Natural killer cell (primary cell): ENCODE results near the gene ANKRD13A. TPM values are rescaled to one million over a fixed set of nuclear protein-coding genes. Genes with fewer than 3 reads are reported as not detected.
"Not testable (repeated sequence)": the region's sequence is repeated elsewhere in the genome, so short reads cannot be mapped to it uniquely, and the experiment has no call there.

ENCODE experiments used
- ATAC-seq, 3 donors: fragments of 150-1000 bp in 2 of 3; fragments of 200-7000 bp in 1 of 3; cut with Tn5 transposase; 1 replicate in 1 of 3; 2 replicates in 2 of 3; pipeline ENCODE4 v1.10.0; 2021; ENCODE audit warnings: mild to moderate bottlenecking in 2 of 3, moderate library complexity in 2 of 3
- DNase-seq, 2 donors: peaks; one replicate each; pipeline versions ENCODE4 v3.0.0 to v3.0.0-alpha.2; 2013 to 2021; ENCODE audit warnings: mixed read lengths in 1 of 2
- H3K27ac ChIP-seq: one replicate; pipeline ENCODE4 v1.5.1; 2013; ENCODE audit warnings: mild to moderate bottlenecking, low read length
- H3K27me3 ChIP-seq: one replicate; pipeline ENCODE4 v1.6.1; 2013; ENCODE audit warnings: low read length; ENCODE audit not compliant: control insufficient read depth, insufficient read depth
- H3K36me3 ChIP-seq: one replicate; pipeline ENCODE4 v1.6.1; 2013; ENCODE audit warnings: low read length; ENCODE audit not compliant: control insufficient read depth, insufficient read depth
- H3K4me1 ChIP-seq: one replicate; pipeline ENCODE4 v1.6.1; 2013; ENCODE audit warnings: low read length; ENCODE audit not compliant: control insufficient read depth, insufficient read depth
- H3K4me3 ChIP-seq: one replicate; pipeline ENCODE4 v1.5.1; 2013; ENCODE audit warnings: low read length
- H3K9me3 ChIP-seq: one replicate; pipeline ENCODE4 v1.6.1; 2013; ENCODE audit warnings: low read length; ENCODE audit not compliant: control insufficient read depth, insufficient read depth
- H3K27ac Mint-ChIP-seq, 2 donors: one replicate each; pipeline ENCODE4 v1.8.0; 2022; ENCODE audit warnings: mild to moderate bottlenecking in 2 of 2, mixed read lengths in 2 of 2, moderate library complexity in 1 of 2
- H3K27me3 Mint-ChIP-seq, 2 donors: one replicate each; pipeline ENCODE4 v1.8.0; 2022; ENCODE audit warnings: low read depth in 2 of 2, mixed read lengths in 2 of 2
- H3K36me3 Mint-ChIP-seq: one replicate; pipeline ENCODE4 v1.8.0; 2022; ENCODE audit warnings: mixed read lengths
- H3K4me1 Mint-ChIP-seq, 2 donors: one replicate each; pipeline ENCODE4 v1.8.0; 2022; ENCODE audit warnings: mixed read lengths in 2 of 2
- H3K4me3 Mint-ChIP-seq: one replicate; pipeline ENCODE4 v1.8.0; 2022; ENCODE audit warnings: mild to moderate bottlenecking, moderate library complexity, mixed read lengths
- H3K9me3 Mint-ChIP-seq, 2 donors: one replicate each; pipeline ENCODE4 v1.8.0; 2022; ENCODE audit warnings: mixed read lengths in 2 of 2
- CTCF ChIP-seq: fragments of 200-600 bp; IDR thresholded peaks from one replicate; pipeline ENCODE4 v1.8.0; 2022; ENCODE audit warnings: antibody characterized with exemption
- WGBS: methylation state at CpG from one replicate; pipeline ENCODE4 v1.1.7; 2013; ENCODE audit warnings: missing lambda C conversion rate; ENCODE audit not compliant: insufficient coverage; 5-methylcytosine and 5-hydroxymethylcytosine counted together
- intact Hi-C: fragments of 100-400 bp; cut with micrococcal nuclease; formaldehyde crosslinking; loops from one replicate; pipeline ENCODE4 v1.14.2; 2022
- total RNA-seq, 4 donors: library from RNA; stranded (reverse); fragments of 120-200 nt in 1 of 4; gene quantifications; one replicate each; pipeline versions ENCODE4 v1.2.3 to v1.2.4, GENCODE V29; 2013 to 2022

The ANKRD13A gene
- total RNA-seq, 3 donors from 2014 or later (not counting 1 experiment from before 2014, with no cell fraction given): 74.9 to 93.6 (median 90.7) TPM

- no peak overlapping the region for H3K4me3 Mint-ChIP-seq
- ATAC-seq: no peak
- no peaks in the 10 kb centered on the region for H3K9me3 Mint-ChIP-seq
- H3K36me3 ChIP-seq: no peaks in the 10 kb centered on the region
- no peaks in the 10 kb centered on the region for H3K27me3 ChIP-seq
- H3K36me3 Mint-ChIP-seq: no peaks in the 10 kb centered on the region
- H3K4me1 ChIP-seq: peaks cover 20% of the 10 kb centered on the region
- no peaks in the 10 kb centered on the region for H3K9me3 ChIP-seq
- no peak overlapping the region for H3K27ac ChIP-seq
- 81% methylated on average over 6 of the region's 6 CpGs for WGBS
- no peak overlapping the region for H3K4me3 ChIP-seq
- H3K4me1 Mint-ChIP-seq: peaks cover 13 to 27% of the 10 kb centered on the region in 2 donors
- no peak overlapping the region for H3K27ac Mint-ChIP-seq
- no peak for TF ChIP-seq CTCF
- H3K27me3 Mint-ChIP-seq: peaks cover 0 to 2% of the 10 kb centered on the region in 2 donors
- intact Hi-C loops: no loop called here
- no peak for DNase-seq
Measured at GRCh38 chr12:110050927-110051326, 51.7 kb downstream of the ANKRD13A start.

GRCh38 chr12:110055375-110056352, 56.4 kb downstream of the ANKRD13A start:
- H3K4me3 Mint-ChIP-seq, ATAC-seq, H3K27ac ChIP-seq, H3K27me3 Mint-ChIP-seq, H3K4me1 Mint-ChIP-seq, H3K4me1 ChIP-seq, H3K27ac Mint-ChIP-seq, H3K27me3 ChIP-seq, H3K9me3 Mint-ChIP-seq, H3K4me3 ChIP-seq, intact Hi-C loops, H3K36me3 Mint-ChIP-seq, DNase-seq, H3K9me3 ChIP-seq, H3K36me3 ChIP-seq: not testable (repeated sequence)
- 66% methylated on average over 8 of the region's 11 CpGs for WGBS

- H3K27me3 ChIP-seq, H3K36me3 Mint-ChIP-seq, H3K36me3 ChIP-seq, H3K4me3 Mint-ChIP-seq, H3K27ac Mint-ChIP-seq, H3K27ac ChIP-seq, H3K4me1 Mint-ChIP-seq, H3K9me3 Mint-ChIP-seq, intact Hi-C loops, H3K27me3 Mint-ChIP-seq, ATAC-seq, DNase-seq, H3K4me1 ChIP-seq, H3K9me3 ChIP-seq, H3K4me3 ChIP-seq: not testable (repeated sequence)
- 84% methylated on average over 3 of the region's 3 CpGs for whole genome bisulfite sequencing
Measured at GRCh38 chr12:110056643-110057042, 57.4 kb downstream of the ANKRD13A start.

- Mint-ChIP-seq H3K4me3 (no peak overlapping the region), H3K9me3 (no peaks in the 10 kb centered on the region), H3K36me3 (no peaks in the 10 kb centered on the region), H3K27ac (no peak overlapping the region), H3K27me3 (peaks cover 0 to 5% of the 10 kb centered on the region in 2 donors), H3K4me1 (peaks cover 0 to 5% of the 10 kb centered on the region in 2 donors)
- ATAC-seq (no peak), DNase-seq (no peak)
- Histone ChIP-seq H3K4me3 (no peak overlapping the region), H3K9me3 (no peaks in the 10 kb centered on the region), H3K27ac (no peak overlapping the region), H3K27me3 (no peaks in the 10 kb centered on the region), H3K4me1 (no peaks in the 10 kb centered on the region), H3K36me3 (no peaks in the 10 kb centered on the region)
- intact Hi-C loops: no loop called here
- no peak for TF ChIP-seq CTCF
- 94% methylated on average over 9 of the region's 9 CpGs for WGBS
Measured at GRCh38 chr12:110058875-110059615, 59.8 kb downstream of the ANKRD13A start.
